Measurements from ENCODE around the gene KCNJ12.
"Not testable (repeated sequence)": the region's sequence is repeated elsewhere in the genome, so short reads cannot be mapped to it uniquely, and the experiment has no call there.

DNA sequence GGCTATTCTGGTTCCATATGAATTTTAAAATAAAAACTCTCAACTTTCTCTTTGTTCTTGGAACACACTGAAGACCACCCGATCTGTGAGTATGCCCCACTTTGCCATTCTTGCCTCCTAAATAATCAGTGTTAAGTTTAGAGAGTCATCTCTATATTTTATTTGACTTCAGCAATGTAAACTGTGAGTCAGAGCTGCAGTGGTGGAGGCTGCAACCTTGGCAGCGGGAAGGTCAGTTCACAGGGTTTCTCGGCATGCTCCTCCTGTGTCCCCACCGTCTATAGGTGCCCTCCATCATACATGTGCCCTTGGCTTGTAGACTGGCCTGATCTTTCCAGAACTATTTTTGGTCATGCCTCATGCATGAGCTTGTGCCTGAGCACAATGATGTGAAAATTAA is 71.4 kb downstream of the KCNJ12 start:
- not testable (repeated sequence) for TF ChIP-seq SP1 (IDR thresholded peaks at IDR 0.05); FOXK2 (IDR thresholded peaks at IDR 0.05); FOXA1 (IDR thresholded peaks at IDR 0.05); TARDBP (IDR thresholded peaks at IDR 0.05); LEF1 (IDR thresholded peaks at IDR 0.05; ENCODE audit: borderline replicate concordance); SUZ12 (IDR thresholded peaks at IDR 0.05); FOXM1 (IDR thresholded peaks at IDR 0.05; ENCODE audit: borderline replicate concordance); BHLHE40 (IDR thresholded peaks at IDR 0.05; ENCODE audit: borderline replicate concordance); CTBP1 (IDR thresholded peaks at IDR 0.05; ENCODE audit: borderline replicate concordance); ARNT (IDR thresholded peaks at IDR 0.05); ZNF384 (IDR thresholded peaks at IDR 0.05); HDGF (IDR thresholded peaks at IDR 0.05; ENCODE audit: borderline replicate concordance)
- TF ChIP-seq, protein P1, sequence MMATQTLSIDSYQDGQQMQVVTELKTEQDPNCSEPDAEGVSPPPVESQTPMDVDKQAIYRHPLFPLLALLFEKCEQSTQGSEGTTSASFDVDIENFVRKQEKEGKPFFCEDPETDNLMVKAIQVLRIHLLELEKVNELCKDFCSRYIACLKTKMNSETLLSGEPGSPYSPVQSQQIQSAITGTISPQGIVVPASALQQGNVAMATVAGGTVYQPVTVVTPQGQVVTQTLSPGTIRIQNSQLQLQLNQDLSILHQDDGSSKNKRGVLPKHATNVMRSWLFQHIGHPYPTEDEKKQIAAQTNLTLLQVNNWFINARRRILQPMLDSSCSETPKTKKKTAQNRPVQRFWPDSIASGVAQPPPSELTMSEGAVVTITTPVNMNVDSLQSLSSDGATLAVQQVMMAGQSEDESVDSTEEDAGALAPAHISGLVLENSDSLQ (IDR thresholded peaks at IDR 0.05), result not testable (repeated sequence)

Data from HEK293T (cell line).